ENCODE data around the gene LUZP2. TPM values are rescaled to one million over a fixed set of nuclear protein-coding genes. Genes with fewer than 3 reads are reported as not detected.

The LUZP2 gene
- total RNA-seq, 1 experiment from 2014 or later: 0.11 TPM

- no peak for DNase-seq
- Histone ChIP-seq H3K27ac (ENCODE audit: low read length) (no peak overlapping the region), H3K9me3 (ENCODE audit: low read length) (no peaks in the 10 kb centered on the region), H3K27me3 (ENCODE audit: low read length) (no peaks in the 10 kb centered on the region), H2AFZ (ENCODE audit: low read length) (no peak overlapping the region), H3K4me1 (ENCODE audit: insufficient read depth, low read length) (no peaks in the 10 kb centered on the region), H3K9me2 (replicated peaks; ENCODE audit: low read length) (no peaks in the 10 kb centered on the region), H3K4me2 (ENCODE audit: low read length) (no peak overlapping the region), H3K36me3 (ENCODE audit: low read depth, low read length) (no peaks in the 10 kb centered on the region), H3F3A (ENCODE audit: low read length, unreplicated experiment) (no peaks in the 10 kb centered on the region), H3K79me2 (ENCODE audit: low read length) (no peaks in the 10 kb centered on the region), H3K4me3 (ENCODE audit: low read length) (no peak overlapping the region), H3K9ac (ENCODE audit: low read length) (no peak overlapping the region), H4K20me1 (ENCODE audit: low read length) (no peaks in the 10 kb centered on the region)
- ChIA-PET POLR2A (ENCODE audit: unreplicated experiment) (no interaction called here), CTCF (no interaction called here)
- ATAC-seq: no peak
- TF ChIP-seq CTCF (conservative IDR thresholded peaks at IDR 0.05; ENCODE audit: low read depth, low read length): no peak
- TF ChIP-seq EZH2phosphoT487 (IDR thresholded peaks at IDR 0.05; ENCODE audit: borderline replicate concordance, low read length): no peak
- no peak for TF ChIP-seq EZH2 (IDR thresholded peaks at IDR 0.05; ENCODE audit: low read length, unreplicated experiment)
- intact Hi-C loops (cut with micrococcal nuclease): no loop called here
- no TSS peak for BruUV-seq (replicated peaks)
Observed at GRCh38 chr11:25048632-25049031, 551.8 kb downstream of the LUZP2 start.

GRCh38 chr11:25052844-25053243 lies 556.0 kb downstream of the LUZP2 start:
- Histone ChIP-seq H3K9me2 (replicated peaks; ENCODE audit: low read length) (no peaks in the 10 kb centered on the region), H3K36me3 (ENCODE audit: low read depth, low read length) (no peaks in the 10 kb centered on the region), H3K9me3 (ENCODE audit: low read length) (no peaks in the 10 kb centered on the region), H3K4me1 (ENCODE audit: insufficient read depth, low read length) (no peaks in the 10 kb centered on the region), H4K20me1 (ENCODE audit: low read length) (no peaks in the 10 kb centered on the region), H2AFZ (ENCODE audit: low read length) (no peak overlapping the region), H3K27ac (ENCODE audit: low read length) (no peak overlapping the region), H3K27me3 (ENCODE audit: low read length) (no peaks in the 10 kb centered on the region), H3K9ac (ENCODE audit: low read length) (no peak overlapping the region), H3F3A (ENCODE audit: low read length, unreplicated experiment) (no peaks in the 10 kb centered on the region), H3K4me3 (ENCODE audit: low read length) (no peak overlapping the region), H3K79me2 (ENCODE audit: low read length) (no peaks in the 10 kb centered on the region), H3K4me2 (ENCODE audit: low read length) (no peak overlapping the region)
- CTCF ChIA-PET: no interaction called here
- ATAC-seq (no peak), DNase-seq (no peak)
- no TSS peak for BruUV-seq (replicated peaks)
- intact Hi-C loops (cut with micrococcal nuclease): no loop called here
- no peak for TF ChIP-seq CTCF (conservative IDR thresholded peaks at IDR 0.05; ENCODE audit: low read depth, low read length)
- no peak for TF ChIP-seq EZH2 (IDR thresholded peaks at IDR 0.05; ENCODE audit: low read length, unreplicated experiment)
- TF ChIP-seq EZH2phosphoT487 (IDR thresholded peaks at IDR 0.05; ENCODE audit: borderline replicate concordance, low read length): no peak
- POLR2A ChIA-PET (ENCODE audit: unreplicated experiment): no interaction called here

- ChIA-PET CTCF (no interaction called here), POLR2A (ENCODE audit: unreplicated experiment) (no interaction called here)
- Histone ChIP-seq H3K79me2 (ENCODE audit: low read length) (no peaks in the 10 kb centered on the region), H3K27ac (ENCODE audit: low read length) (no peak overlapping the region), H3K4me2 (ENCODE audit: low read length) (no peak overlapping the region), H3K9me2 (replicated peaks; ENCODE audit: low read length) (no peaks in the 10 kb centered on the region), H3K27me3 (ENCODE audit: low read length) (no peaks in the 10 kb centered on the region), H4K20me1 (ENCODE audit: low read length) (no peaks in the 10 kb centered on the region), H3K4me1 (ENCODE audit: insufficient read depth, low read length) (no peaks in the 10 kb centered on the region), H3K9me3 (ENCODE audit: low read length) (no peaks in the 10 kb centered on the region), H3K4me3 (ENCODE audit: low read length) (no peak overlapping the region), H3K9ac (ENCODE audit: low read length) (no peak overlapping the region), H2AFZ (ENCODE audit: low read length) (no peak overlapping the region), H3F3A (ENCODE audit: low read length, unreplicated experiment) (no peaks in the 10 kb centered on the region), H3K36me3 (ENCODE audit: low read depth, low read length) (no peaks in the 10 kb centered on the region)
- TF ChIP-seq CTCF (conservative IDR thresholded peaks at IDR 0.05; ENCODE audit: low read depth, low read length): no peak
- no peak for TF ChIP-seq EZH2phosphoT487 (IDR thresholded peaks at IDR 0.05; ENCODE audit: borderline replicate concordance, low read length)
- no peak for TF ChIP-seq EZH2 (IDR thresholded peaks at IDR 0.05; ENCODE audit: low read length, unreplicated experiment)
- intact Hi-C loops (cut with micrococcal nuclease): no loop called here
- BruUV-seq (replicated peaks): no TSS peak
- DNase-seq (no peak), ATAC-seq (no peak)
Observed at GRCh38 chr11:25057861-25058260, 561.0 kb downstream of the LUZP2 start.

All from PC-3 (cell line).